NCI-H1436 treated with DMSO at 0.1 percent for 48 hours (cell line): ENCODE data around the gene CREG1.

Experiments
- DNase-seq: peaks from one replicate; lab custom pipeline; 2025; lab: John Stamatoyannopoulos, UW

CREG1 gene

GRCh38 chr1:167529829-167530474 is 23.6 kb downstream of the CREG1 start:
- DNase-seq: no peak

- DNase-seq: no peak
Measured at GRCh38 chr1:167528057-167528728, 25.4 kb downstream of the CREG1 start.

- DNase-seq: no peak
Measured at GRCh38 chr1:167526667-167527383, 26.7 kb downstream of the CREG1 start.

GRCh38 chr1:167524651-167525050 is 28.9 kb downstream of the CREG1 start:
- DNase-seq: no peak

- no peak for DNase-seq
Measured at GRCh38 chr1:167522246-167522645, 31.3 kb downstream of the CREG1 start.

GRCh38 chr1:167520711-167521206 is 32.8 kb downstream of the CREG1 start:
- no peak for DNase-seq

- no peak for DNase-seq
Measured at GRCh38 chr1:167518331-167518700, 35.2 kb downstream of the CREG1 start, which contains the start of gene CD247. Gene CD247 (minus strand): TSS chr1:167518529. CDS start chr1:167518465, 64 bp downstream.

- DNase-seq: no peak
Measured at GRCh38 chr1:167517535-167518330, 35.8 kb downstream of the CREG1 start.

- no peak for DNase-seq
Measured at GRCh38 chr1:167516404-167517388, 36.9 kb downstream of the CREG1 start.

GRCh38 chr1:167515893-167516321 is 37.7 kb downstream of the CREG1 start:
- no peak for DNase-seq

- DNase-seq: no peak
Measured at GRCh38 chr1:167515461-167515860, 38.1 kb downstream of the CREG1 start.

GRCh38 chr1:167514288-167514687 is 39.3 kb downstream of the CREG1 start:
- no peak for DNase-seq

- DNase-seq: no peak
Measured at GRCh38 chr1:167512046-167512654, 41.4 kb downstream of the CREG1 start.

GRCh38 chr1:167511374-167511986 is 42.1 kb downstream of the CREG1 start:
- DNase-seq: no peak

- DNase-seq: no peak
Measured at GRCh38 chr1:167510881-167511280, 42.7 kb downstream of the CREG1 start.

- no peak for DNase-seq
Measured at GRCh38 chr1:167510244-167510643, 43.3 kb downstream of the CREG1 start.

GRCh38 chr1:167509587-167509986 is 44.0 kb downstream of the CREG1 start:
- no peak for DNase-seq

- no peak for DNase-seq
Measured at GRCh38 chr1:167507719-167508118, 45.8 kb downstream of the CREG1 start.

GRCh38 chr1:167504467-167504827 is 49.1 kb downstream of the CREG1 start:
- no peak for DNase-seq
